Hematopoietic multipotent progenitor cell treated with erythropoietin and hydrocortisone succinate and interleukin-3 and kit ligand, for 6 days (in vitro differentiated cells): ENCODE measurements around the gene MS4A15.
"Not testable (repeated sequence)": the region's sequence is repeated elsewhere in the genome, so short reads cannot be mapped to it uniquely, and the experiment has no call there.

Source experiments
- DNase-seq: peaks from one replicate; pipeline ENCODE4 v3.0.0-alpha.2; 2015

Gene MS4A15

DNA sequence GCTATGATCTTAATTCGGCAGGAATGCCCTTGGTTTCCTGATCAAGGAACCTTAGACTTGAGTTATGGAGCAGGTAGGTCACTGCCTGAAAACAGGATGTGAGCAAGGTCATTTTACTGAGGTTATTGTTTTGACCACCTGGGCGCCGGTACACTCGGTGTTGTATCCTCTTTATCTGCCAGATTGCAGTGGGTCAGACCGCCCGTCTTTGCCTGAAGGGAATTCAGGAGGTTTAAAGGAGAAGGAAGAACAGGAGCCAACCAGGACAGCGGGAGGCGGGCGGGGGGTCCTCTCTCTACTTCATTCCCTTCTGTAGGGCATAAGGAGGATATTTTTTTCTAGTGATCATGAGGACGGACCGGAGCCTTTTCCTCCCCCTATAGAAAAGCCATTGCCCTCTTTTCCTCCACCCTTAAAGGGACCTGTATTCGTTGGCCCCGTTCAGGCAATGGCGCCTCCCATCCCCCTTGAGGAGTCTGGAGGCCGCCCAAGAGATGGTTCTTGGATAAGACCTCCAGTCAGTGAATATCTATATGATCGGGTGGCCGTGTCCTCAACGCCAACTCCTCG lies 649 bp downstream of the MS4A15 start:
- DNase-seq = no peak

DNA sequence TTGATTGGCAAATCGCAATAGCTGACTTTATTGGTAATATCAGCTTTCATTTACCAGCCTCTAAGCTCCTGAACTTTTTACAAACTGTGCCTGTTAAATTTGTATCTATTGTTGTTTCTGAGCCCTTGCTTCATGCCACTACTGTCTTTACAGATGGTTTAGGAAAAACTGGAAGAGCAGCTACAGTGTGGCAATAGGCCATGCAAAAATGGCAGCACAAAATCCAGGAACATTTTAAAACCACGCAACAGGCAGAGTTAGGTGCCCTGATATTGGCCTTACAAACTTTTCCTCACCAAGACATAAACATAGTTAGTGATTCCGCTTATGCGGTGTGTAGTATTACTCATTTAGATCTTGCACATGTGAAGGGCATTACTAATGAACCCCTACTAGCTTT lies 2.0 kb downstream of the MS4A15 start:
- DNase-seq = not testable (repeated sequence)

- peak; percentile 13 for DNase-seq
Observed at GRCh38 chr11:60759438-60760225, 3.0 kb downstream of the MS4A15 start.

DNA sequence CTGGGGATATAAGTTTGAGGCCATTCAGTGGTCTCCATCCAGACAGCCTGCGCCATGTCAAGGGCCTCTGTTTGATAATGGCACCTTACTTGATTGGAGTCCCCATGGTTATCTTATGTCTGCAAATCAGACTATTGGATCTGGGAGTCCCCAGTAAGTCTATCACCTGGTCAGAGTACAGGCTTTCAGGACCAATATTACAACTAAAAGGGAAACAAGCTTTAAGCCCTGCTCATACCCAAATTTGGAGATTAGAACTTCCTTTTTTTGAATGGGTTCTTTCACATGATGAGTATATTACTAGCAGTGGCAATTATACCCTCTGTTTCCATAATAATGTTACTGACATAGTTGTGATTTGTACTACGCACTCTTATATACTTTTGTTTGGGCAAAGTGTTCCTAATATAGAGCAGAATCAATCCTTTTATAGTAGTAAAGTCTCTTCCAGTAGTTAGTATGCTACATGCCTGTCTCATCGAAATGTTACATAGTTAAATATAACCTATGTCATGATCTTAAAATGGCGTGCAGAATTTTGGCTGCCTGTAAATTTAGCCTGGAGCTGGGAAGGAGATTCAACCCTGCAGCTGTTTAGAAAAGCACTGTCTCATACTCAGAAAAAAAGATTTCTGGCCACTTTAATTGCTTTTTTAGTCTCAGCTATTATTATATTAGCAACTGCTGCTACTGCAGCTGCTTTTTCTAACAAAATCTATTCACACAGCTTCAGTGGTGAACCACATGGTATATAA lies 4.9 kb downstream of the MS4A15 start:
- DNase-seq = no peak

DNA sequence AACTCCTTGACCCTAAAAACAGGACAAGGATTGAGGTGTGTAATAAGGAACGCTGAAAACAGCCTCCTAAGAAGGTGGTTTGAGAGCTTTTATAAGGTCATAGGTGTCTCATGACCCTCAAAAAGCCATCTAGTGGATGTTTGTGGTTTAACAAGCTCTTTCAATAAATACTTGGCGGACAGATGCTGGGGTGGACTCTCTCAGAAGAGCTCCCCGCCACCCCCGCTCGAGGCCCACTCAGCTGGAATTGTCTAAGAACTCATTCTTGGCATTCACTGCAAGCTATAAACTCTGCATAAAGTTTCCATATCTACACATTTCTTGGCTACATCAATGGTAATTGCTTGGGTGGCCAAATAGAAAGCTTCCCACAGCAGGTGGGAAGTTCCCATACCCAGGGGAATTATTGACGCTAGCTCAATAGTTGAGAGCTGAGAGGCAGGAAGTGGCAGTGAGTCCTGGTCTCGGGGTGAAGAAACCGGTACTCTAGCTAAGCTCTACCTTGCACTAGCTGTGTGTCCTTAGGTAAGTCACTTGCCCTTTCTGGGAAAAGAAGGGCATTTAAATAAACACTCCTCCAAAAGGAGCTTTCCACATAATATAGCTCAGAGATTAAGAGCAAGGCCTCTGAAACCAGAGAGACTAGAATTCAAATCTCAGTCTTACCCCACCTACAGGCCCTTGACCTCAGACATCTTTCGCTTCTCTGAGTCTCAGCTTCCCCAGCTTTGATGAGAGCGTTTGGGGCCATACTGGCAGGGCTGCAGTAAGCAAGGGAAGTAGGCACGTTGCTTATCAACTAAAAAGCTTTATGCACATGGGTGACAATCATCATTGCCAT lies 6.4 kb downstream of the MS4A15 start:
- peak; percentile 60 for DNase-seq

- no peak for DNase-seq
Observed at GRCh38 chr11:60763692-60764369, 7.2 kb downstream of the MS4A15 start.

- peak; percentile 16 for DNase-seq
Observed at GRCh38 chr11:60764879-60765278, 8.2 kb downstream of the MS4A15 start.

- no peak for DNase-seq
Observed at GRCh38 chr11:60765355-60765754, 8.7 kb downstream of the MS4A15 start.

DNA sequence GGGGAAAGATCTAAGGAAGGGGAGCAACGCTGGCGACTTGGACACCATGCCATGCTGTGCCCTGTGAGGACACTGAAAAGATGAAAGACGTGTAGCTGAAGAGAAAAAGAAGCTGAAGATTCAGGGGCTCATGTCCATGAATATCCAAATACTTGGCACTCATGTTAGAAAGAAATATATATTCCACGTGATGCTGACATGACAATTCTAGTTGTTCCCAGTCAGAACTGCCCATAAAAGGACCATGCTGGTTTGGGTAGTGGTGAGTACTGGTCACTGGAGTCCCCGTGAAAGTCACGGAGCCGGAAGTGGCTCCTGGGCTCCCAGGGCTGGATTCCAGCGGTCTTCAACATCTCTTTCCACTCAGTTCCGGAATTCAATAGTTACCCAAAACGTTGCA lies 9.9 kb downstream of the MS4A15 start:
- no peak for DNase-seq

GRCh38 chr11:60767388-60767811 lies 10.7 kb downstream of the MS4A15 start:
- peak; percentile 36 for DNase-seq

- DNase-seq = no peak
Observed at GRCh38 chr11:60768202-60768601, 11.5 kb downstream of the MS4A15 start.

- no peak for DNase-seq
Observed at GRCh38 chr11:60769273-60769672, 12.6 kb downstream of the MS4A15 start.

DNA sequence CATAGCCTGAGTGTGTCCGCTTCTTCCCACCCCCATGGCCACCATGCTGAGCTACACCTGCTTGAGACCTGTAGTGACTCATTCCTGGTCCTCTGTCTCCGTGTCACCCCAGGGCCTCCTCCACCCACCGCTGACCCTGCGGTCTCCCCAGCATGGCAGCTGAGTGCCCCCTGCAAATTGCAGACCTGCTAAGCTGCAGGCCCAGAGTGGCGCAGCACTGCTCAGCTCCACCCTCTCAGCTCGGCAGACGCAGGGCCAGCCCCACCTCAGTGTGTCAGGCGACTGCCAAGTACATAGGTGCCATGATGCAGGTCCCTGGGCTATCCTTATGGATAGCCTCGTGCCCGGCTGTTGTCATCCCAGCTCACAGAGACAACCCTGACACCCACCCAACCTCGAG lies 13.1 kb downstream of the MS4A15 start:
- no peak for DNase-seq

- DNase-seq = no peak
Observed at GRCh38 chr11:60771146-60771545, 14.5 kb downstream of the MS4A15 start.

GRCh38 chr11:60771879-60772525 lies 15.3 kb downstream of the MS4A15 start:
- no peak for DNase-seq

GRCh38 chr11:60772666-60773065 lies 16.0 kb downstream of the MS4A15 start:
- DNase-seq = no peak

DNA sequence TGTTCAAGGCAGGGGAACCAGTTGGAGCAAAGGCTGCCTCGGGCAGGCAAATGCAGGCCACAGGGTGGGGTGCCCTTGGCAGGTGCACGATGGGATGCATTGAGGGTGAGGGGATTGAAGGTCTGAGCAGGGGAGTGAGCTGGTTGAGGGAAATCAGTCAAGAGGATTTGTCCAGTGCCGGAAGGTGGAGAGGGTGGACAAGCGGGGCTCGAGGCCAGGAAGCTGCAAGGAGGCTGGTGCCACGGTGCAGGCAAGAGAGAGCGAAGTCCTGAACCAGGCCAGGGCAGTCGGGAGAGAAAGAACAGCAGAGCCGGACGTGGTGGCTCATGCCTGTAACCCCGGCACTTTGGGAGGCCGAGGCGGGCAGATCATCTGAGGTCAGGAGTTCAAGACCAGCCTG lies 18.1 kb downstream of the MS4A15 start:
- DNase-seq = no peak

DNA sequence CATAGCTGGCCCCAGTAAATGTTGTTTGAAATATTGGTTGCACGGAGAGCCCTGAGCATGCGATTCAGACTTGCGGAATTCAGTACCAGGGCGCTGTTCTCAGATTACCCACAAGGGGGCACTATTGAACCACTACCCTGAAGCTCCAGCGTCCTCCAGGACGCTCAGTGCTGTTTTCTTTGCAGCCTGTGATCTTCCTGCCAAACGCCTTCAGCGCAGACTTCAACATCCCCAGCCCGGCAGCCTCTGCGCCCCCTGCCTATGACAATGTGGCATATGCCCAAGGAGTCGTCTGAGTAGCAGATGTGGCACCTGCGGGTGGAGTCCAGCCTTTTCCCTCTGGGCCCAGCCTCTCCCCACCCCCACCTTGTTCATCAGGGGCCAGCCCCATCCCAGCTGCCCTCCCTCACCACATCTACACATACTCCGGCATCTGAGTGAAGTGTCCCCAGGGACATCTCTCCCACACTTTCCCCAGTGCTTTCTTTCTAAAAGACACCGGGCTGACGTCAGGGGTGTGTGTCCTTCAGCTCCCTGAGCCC lies 18.8 kb downstream of the MS4A15 start:
- DNase-seq = peak; percentile 92

GRCh38 chr11:60776167-60776566 lies 19.5 kb downstream of the MS4A15 start:
- DNase-seq = no peak

DNA sequence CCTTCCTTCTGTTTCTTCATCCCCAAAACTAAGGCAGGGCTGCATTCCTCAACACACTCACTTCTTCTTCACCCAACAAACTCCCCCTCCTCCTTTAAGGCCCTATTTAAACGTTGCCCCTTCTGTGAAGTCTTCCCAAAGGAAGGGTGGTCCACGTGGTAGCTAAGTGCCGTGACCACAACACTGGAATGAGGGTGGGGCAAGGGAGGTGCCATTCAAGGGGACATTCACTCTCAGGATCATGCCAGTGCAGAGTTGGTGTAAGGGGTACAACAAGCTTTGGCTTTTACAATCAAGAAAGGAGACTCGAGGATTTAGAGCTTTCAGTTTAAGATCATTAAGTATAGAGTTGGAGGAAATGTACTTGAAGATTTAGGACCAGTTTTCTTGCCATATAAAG lies 20.4 kb downstream of the MS4A15 start:
- no peak for DNase-seq

GRCh38 chr11:60777572-60777971 lies 20.9 kb downstream of the MS4A15 start:
- DNase-seq = no peak

GRCh38 chr11:60780065-60780464 lies 23.4 kb downstream of the MS4A15 start:
- no peak for DNase-seq
